Measurements from ENCODE around the gene SLC39A13. TPM values are rescaled to one million over a fixed set of nuclear protein-coding genes. Genes with fewer than 3 reads are reported as not detected.

The SLC39A13 gene
- total RNA-seq, 4 donors from 2014 or later, result 51.3 to 84.3 (median 66.8) TPM

DNA sequence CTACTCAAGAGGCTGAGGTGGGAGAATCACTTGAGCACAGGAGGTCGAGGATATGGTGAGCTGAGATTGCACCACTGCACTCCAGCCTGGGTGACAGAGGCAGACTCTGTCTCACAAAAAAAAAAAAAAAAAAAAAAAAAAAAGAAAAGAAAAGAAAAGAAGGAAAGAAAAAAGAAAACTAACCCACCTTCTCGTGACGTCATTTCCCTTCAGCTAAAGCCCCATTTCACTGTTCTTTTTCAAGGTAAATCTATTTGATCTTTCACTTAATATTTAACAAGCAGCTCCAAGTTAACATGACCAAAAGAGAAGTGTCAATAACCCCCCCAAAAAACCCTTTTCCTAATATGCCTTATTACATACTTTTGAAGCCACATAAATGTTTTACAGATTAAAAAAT lies 35.4 kb downstream of the SLC39A13 start:
- intact Hi-C loops (cut with DNase I), result no loop called here
- H3K27me3 ChIP-seq, result no peaks in the 10 kb centered on the region
- DNase-seq, result no peak
- H3K9me3 ChIP-seq, result no peaks in the 10 kb centered on the region
- no peak overlapping the region for H3K27ac ChIP-seq
- 73 to 81% methylated on average over 3 of the region's 3 CpGs for WGBS, 2 donors
- H3K36me3 ChIP-seq, result no peaks in the 10 kb centered on the region
- no peak overlapping the region for H3K4me3 ChIP-seq (replicated peaks in 1 of 3)
- peaks cover 0 to 4% of the 10 kb centered on the region in 2 donors for H3K4me1 ChIP-seq
- no peak for TF ChIP-seq POLR2A (IDR thresholded peaks at IDR 0.05)

DNA sequence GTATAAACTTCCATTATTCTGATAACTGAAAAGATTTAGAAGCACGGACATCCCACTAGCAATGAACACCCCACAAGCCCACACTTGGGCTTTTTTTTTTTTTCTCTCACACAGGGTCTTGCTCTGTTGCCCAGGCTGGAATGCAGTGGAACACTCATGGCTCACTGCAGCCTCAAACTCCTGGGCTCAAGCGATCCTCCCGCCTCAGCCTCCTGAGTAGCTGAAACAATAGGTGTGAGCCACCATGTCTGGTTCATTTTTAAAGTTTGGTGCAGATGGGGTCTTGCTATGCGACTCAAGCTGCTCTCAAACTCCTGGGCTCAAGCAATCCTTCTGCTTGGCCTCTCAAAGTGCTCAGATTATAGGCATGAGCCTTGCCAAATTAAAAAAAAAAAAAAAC lies 37.5 kb downstream of the SLC39A13 start:
- no peak for TF ChIP-seq POLR2A (IDR thresholded peaks at IDR 0.05)
- TF ChIP-seq, protein P1, sequence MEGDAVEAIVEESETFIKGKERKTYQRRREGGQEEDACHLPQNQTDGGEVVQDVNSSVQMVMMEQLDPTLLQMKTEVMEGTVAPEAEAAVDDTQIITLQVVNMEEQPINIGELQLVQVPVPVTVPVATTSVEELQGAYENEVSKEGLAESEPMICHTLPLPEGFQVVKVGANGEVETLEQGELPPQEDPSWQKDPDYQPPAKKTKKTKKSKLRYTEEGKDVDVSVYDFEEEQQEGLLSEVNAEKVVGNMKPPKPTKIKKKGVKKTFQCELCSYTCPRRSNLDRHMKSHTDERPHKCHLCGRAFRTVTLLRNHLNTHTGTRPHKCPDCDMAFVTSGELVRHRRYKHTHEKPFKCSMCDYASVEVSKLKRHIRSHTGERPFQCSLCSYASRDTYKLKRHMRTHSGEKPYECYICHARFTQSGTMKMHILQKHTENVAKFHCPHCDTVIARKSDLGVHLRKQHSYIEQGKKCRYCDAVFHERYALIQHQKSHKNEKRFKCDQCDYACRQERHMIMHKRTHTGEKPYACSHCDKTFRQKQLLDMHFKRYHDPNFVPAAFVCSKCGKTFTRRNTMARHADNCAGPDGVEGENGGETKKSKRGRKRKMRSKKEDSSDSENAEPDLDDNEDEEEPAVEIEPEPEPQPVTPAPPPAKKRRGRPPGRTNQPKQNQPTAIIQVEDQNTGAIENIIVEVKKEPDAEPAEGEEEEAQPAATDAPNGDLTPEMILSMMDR (IDR thresholded peaks at IDR 0.05), result no peak
- H3K36me3 ChIP-seq, result no peaks in the 10 kb centered on the region
- no peak for DNase-seq
- 98% methylated on average over 4 of the region's 4 CpGs for WGBS, 2 donors
- no peaks in the 10 kb centered on the region for H3K27me3 ChIP-seq
- peaks cover 0 to 4% of the 10 kb centered on the region in 2 donors for H3K4me1 ChIP-seq
- intact Hi-C loops (cut with DNase I), result no loop called here
- H3K27ac ChIP-seq, result no peak overlapping the region
- H3K9me3 ChIP-seq, result no peaks in the 10 kb centered on the region
- H3K4me3 ChIP-seq (replicated peaks in 1 of 3), result no peak overlapping the region

DNA sequence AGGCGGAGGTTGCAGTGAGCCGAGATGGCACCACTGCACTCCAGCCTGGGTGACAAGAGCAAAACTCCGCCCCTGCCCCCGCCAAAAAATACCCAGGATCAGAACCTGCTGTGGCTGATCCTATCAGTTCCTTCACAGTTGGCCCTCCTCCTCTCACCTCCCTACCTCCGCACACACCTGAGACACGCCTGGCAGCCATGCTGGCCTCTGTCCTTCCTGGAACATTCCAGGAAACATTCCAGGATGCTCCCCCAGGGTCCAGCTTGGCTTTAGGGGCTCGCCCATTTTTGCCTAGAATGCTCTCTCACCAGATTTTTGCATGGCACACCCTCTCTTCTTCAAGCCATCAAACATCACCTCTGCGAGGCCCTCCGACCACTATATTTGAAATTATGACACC lies 38.4 kb downstream of the SLC39A13 start:
- H3K27ac ChIP-seq, result no peak overlapping the region

DNA sequence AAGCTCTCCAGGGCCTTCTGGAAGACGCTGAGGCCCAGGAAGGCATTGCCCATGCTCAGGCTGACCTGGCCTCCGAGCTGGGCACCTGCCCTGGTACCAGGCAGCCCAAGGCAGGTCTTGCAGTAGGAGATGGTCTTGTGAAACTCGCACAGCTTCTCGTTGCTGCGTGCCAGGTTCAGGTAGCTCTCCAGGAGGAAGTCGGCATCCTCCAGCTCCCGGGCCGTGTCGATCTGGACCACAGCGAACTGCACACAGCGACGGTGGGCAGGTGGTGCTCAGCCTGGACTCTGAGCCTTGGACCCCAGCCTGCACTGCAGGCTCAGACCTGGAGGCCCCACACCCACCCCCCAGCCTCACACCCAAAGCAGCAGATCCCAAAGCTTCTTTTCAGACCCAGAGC lies 39.5 kb downstream of the SLC39A13 start:
- intact Hi-C loops (cut with DNase I), result no loop called here
- DNase-seq, result no peak
- Histone ChIP-seq H3K27ac (no peak overlapping the region), H3K4me1 (no peaks in the 10 kb centered on the region), H3K9me3 (no peaks in the 10 kb centered on the region), H3K36me3 (no peaks in the 10 kb centered on the region), H3K4me3 (replicated peaks in 1 of 3) (no peak overlapping the region), H3K27me3 (no peaks in the 10 kb centered on the region)
- WGBS, 2 donors, result 90 to 100% methylated on average over 2 to 7 of the region's 12 CpGs
- TF ChIP-seq POLR2A (IDR thresholded peaks at IDR 0.05), result no peak
- TF ChIP-seq, protein P1 (IDR thresholded peaks at IDR 0.05), result no peak

More for the DNA sequence above, 38.4 kb downstream of the SLC39A13 start:
- H3K4me1 ChIP-seq, result peaks cover 0 to 4% of the 10 kb centered on the region in 2 donors
- no peaks in the 10 kb centered on the region for H3K27me3 ChIP-seq
- 90 to 93% methylated on average over 9 of the region's 9 CpGs for WGBS, 2 donors
- DNase-seq, result no peak
- no peaks in the 10 kb centered on the region for H3K9me3 ChIP-seq
- intact Hi-C loops (cut with DNase I), result no loop called here
- no peaks in the 10 kb centered on the region for H3K36me3 ChIP-seq
- H3K4me3 ChIP-seq (replicated peaks in 1 of 3), result no peak overlapping the region
- no peak for TF ChIP-seq POLR2A (IDR thresholded peaks at IDR 0.05)
- TF ChIP-seq, protein P1 (IDR thresholded peaks at IDR 0.05), result no peak

DNA sequence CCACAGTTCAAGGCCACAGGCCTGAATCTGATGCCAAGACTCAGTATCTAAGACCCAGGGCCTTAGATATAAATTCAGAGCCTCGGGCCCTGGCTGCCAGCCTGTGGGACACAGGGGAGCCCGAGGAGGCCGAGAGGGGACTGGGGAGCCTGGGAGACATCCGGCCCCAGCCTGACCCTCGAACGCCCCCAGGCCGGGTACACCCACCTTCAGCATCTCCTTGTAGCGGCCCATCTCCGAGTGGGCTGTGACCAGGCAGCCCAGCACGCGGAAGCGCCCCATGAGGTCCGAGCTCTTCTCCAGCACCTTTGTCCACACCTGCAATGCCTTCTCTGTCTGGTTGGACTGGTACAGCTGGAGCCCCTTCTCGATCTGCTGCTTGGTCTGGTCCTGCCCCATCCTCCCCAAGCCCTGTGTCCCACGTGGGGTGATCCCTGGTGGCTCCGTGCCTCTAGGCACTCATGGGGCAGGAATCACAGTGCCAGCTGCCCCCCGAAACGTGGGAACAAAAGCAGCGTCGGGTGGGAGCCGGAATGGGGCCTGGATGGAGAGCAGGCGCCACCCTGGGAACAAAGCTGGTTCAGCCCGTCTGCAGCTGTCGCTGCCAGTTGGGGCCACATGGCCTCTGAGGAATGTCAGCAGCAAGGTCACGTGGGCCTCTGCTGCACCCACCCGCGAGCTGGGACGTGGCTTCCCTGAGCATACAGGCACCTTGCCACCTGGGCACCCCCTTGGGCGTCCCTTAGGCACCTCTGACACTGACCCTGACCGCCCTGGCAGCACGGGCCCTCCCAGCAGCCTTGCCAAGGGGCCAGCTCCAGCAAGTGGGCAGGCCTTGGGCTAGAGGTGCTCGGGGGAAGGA lies 40.4 kb downstream of the SLC39A13 start, which contains the start of gene RAPSN:
Gene RAPSN, minus strand, starts transcription at position 571 of the 862 bp plus-strand sequence. Its CDS starts 172 bp downstream, at position 399.
- H3K36me3 ChIP-seq, result no peaks in the 10 kb centered on the region
- H3K27ac ChIP-seq, result no peak within 1 kb of the TSS
- no peak for DNase-seq
- WGBS, 2 donors, result 81 to 88% methylated on average over 15 to 26 of the region's 32 CpGs
- H3K9me3 ChIP-seq, result no peaks in the 10 kb centered on the region
- TF ChIP-seq, protein P1 (IDR thresholded peaks at IDR 0.05), result no peak
- no peak for TF ChIP-seq POLR2A (IDR thresholded peaks at IDR 0.05)
- intact Hi-C loops (cut with DNase I), result no loop called here
- H3K27me3 ChIP-seq, result no peaks in the 10 kb centered on the region
- no peak within 1 kb of the TSS for H3K4me3 ChIP-seq (replicated peaks in 1 of 3)
- H3K4me1 ChIP-seq, result no peaks in the 10 kb centered on the region

All from thyroid gland (tissue), 4 donors.